K562 (cell line): ENCODE measurements around the gene ATG13. TPM values are rescaled to one million over a fixed set of nuclear protein-coding genes. Genes with fewer than 3 reads are reported as not detected.

Experiments
- CBX1 ChIP-seq: sonication (generic); IDR thresholded peaks from 2 replicates; pipeline ENCODE4 v1.6.1; 2016; ENCODE audit warnings: antibody characterized with exemption, low read depth, mild to moderate bottlenecking
- CC2D1A ChIP-seq: fragments of 450-650 bp; IDR thresholded peaks from 2 replicates; pipeline ENCODE4 v1.6.1; 2017; ENCODE audit warnings: mild to moderate bottlenecking
- CREB1 ChIP-seq, 2 experiments: sonication (generic) in 1 of 2; formaldehyde crosslinking in 1 of 2; IDR thresholded peaks; 2 replicates each; pipeline versions ENCODE4 v1.6.1 to v1.8.0; 2012 to 2022; ENCODE audit warnings: inconsistent platforms in 1 of 2, mild to moderate bottlenecking in 1 of 2, missing genetic modification reagents in 1 of 2, moderate library complexity in 1 of 2
- CXXC5 ChIP-seq: fragments of 250-450 bp; sonication (Bioruptor Pico); IDR thresholded peaks from 2 replicates; pipeline ENCODE4 v1.8.0; 2022; ENCODE audit warnings: inconsistent platforms, mild to moderate bottlenecking, moderate library complexity
- LEF1 ChIP-seq: fragments of 450-650 bp; IDR thresholded peaks from 2 replicates; pipeline ENCODE4 v1.6.1; 2016; ENCODE audit warnings: mild to moderate bottlenecking
- MAZ ChIP-seq, 2 experiments: fragments of 450-650 bp in 1 of 2; sonication (generic) in 1 of 2; formaldehyde crosslinking; IDR thresholded peaks in 1 of 2; conservative IDR thresholded peaks in 1 of 2; 2 replicates each; pipeline versions ENCODE4 v1.4.0 to v1.5.0; 2020; ENCODE audit warnings: mild to moderate bottlenecking in 1 of 2, missing genetic modification reagents in 1 of 2
- MIER1 ChIP-seq: fragments of 450-650 bp; IDR thresholded peaks from 2 replicates; pipeline ENCODE4 v1.6.1; 2016; ENCODE audit warnings: antibody characterized with exemption, mild to moderate bottlenecking, low read depth
- NFE2L1 ChIP-seq: fragments of 450-650 bp; IDR thresholded peaks from 2 replicates; pipeline ENCODE4 v1.6.1; 2016; ENCODE audit warnings: missing genetic modification characterization, low read depth, mild to moderate bottlenecking, missing compliant biosample characterization, moderate library complexity, borderline replicate concordance
- POLR3A ChIP-seq: IDR thresholded peaks from 2 replicates; pipeline ENCODE4 v1.6.1; 2011; ENCODE audit warnings: borderline replicate concordance, mild to moderate bottlenecking, moderate library complexity; ENCODE audit not compliant: insufficient read length, insufficient read depth; ENCODE audit errors: extremely low read depth
- SIRT6 ChIP-seq: IDR thresholded peaks from one replicate; pipeline ENCODE4 v1.6.1; 2012; ENCODE audit warnings: low read depth, mild to moderate bottlenecking, control low read depth, inconsistent platforms, low read length, moderate library complexity
- ZBTB7A ChIP-seq: IDR thresholded peaks from 2 replicates; pipeline ENCODE4 v1.6.1; 2011; ENCODE audit warnings: low read depth, mild to moderate bottlenecking, low read length, moderate library complexity, borderline replicate concordance; ENCODE audit not compliant: control insufficient read depth
- ZKSCAN3 ChIP-seq: fragments of 250-450 bp; sonication (Bioruptor Pico); IDR thresholded peaks from 2 replicates; pipeline ENCODE4 v1.4.0; 2020
- ZNF274 ChIP-seq: IDR thresholded peaks from 2 replicates; pipeline ENCODE4 v1.6.1; 2011; ENCODE audit warnings: low read depth, mild to moderate bottlenecking, low read length, moderate library complexity, borderline replicate concordance
- ZNF586 ChIP-seq: fragments of 450-650 bp; formaldehyde crosslinking; conservative IDR thresholded peaks from 2 replicates; pipeline ENCODE4 v1.4.0; 2020; ENCODE audit warnings: mild to moderate bottlenecking, moderate library complexity
- ZSCAN32 ChIP-seq: fragments of 450-650 bp; formaldehyde crosslinking; IDR thresholded peaks from 2 replicates; pipeline ENCODE4 v1.4.0; 2020; ENCODE audit warnings: mild to moderate bottlenecking, moderate library complexity
- polyA plus RNA-seq, 8 experiments: library from polyadenylated mRNA; depleted of rRNA in 4 of 8; stranded (reverse) in 5 of 8; unstranded in 3 of 8; fragments of >200 nt; fragmentation: Nextera tagmentation in 2 of 8; fragmentation: Illumina TruSeq in 1 of 8; extraction: Ambion mirVana in 2 of 8; extraction: Trizol in 1 of 8; gene quantifications; 2 replicates each; pipeline versions ENCODE4 v1.2.1 to v1.2.3, GENCODE V29; 2011 to 2014; ENCODE audit warnings: inconsistent platforms in 1 of 8, missing spikeins in 1 of 8
- total RNA-seq, 7 experiments: library from RNA; depleted of rRNA in 6 of 7; stranded (reverse); fragments of >200 nt in 6 of 7; fragmentation: Illumina TruSeq in 2 of 7; extraction: Trizol in 2 of 7; gene quantifications; 2 replicates each; pipeline versions ENCODE4 v1.2.1 to v1.2.3, GENCODE V29; 2011 to 2021; ENCODE audit warnings: low replicate concordance in 1 of 7
- TF ChIP-seq, protein P1 (sequence below): fragments of 250-450 bp; sonication (Bioruptor Pico); IDR thresholded peaks from 2 replicates; pipeline ENCODE4 v1.5.0; 2022; ENCODE audit warnings: mild to moderate bottlenecking
- TF ChIP-seq, protein P2 (sequence below): fragments of 250-450 bp; sonication (Bioruptor Pico); IDR thresholded peaks from 2 replicates; pipeline ENCODE4 v1.4.0; 2020
- TF ChIP-seq, protein P3 (sequence below): fragments of 250-450 bp; sonication (Bioruptor Pico); IDR thresholded peaks from 2 replicates; pipeline ENCODE4 v1.9.0; 2021; ENCODE audit warnings: mild to moderate bottlenecking
- TF ChIP-seq, protein P4 (sequence below): sonication (generic); formaldehyde crosslinking; IDR thresholded peaks from 2 replicates; pipeline ENCODE4 v1.8.0; 2023; ENCODE audit warnings: mild to moderate bottlenecking, missing genetic modification reagents

The ATG13 gene
- total and polyA plus RNA-seq, 9 of the 15 experiments (the other 6 are each of a cell fraction or from before 2014, with no cell fraction given): 13.1 to 61.5 (median 36.5) TPM

DNA sequence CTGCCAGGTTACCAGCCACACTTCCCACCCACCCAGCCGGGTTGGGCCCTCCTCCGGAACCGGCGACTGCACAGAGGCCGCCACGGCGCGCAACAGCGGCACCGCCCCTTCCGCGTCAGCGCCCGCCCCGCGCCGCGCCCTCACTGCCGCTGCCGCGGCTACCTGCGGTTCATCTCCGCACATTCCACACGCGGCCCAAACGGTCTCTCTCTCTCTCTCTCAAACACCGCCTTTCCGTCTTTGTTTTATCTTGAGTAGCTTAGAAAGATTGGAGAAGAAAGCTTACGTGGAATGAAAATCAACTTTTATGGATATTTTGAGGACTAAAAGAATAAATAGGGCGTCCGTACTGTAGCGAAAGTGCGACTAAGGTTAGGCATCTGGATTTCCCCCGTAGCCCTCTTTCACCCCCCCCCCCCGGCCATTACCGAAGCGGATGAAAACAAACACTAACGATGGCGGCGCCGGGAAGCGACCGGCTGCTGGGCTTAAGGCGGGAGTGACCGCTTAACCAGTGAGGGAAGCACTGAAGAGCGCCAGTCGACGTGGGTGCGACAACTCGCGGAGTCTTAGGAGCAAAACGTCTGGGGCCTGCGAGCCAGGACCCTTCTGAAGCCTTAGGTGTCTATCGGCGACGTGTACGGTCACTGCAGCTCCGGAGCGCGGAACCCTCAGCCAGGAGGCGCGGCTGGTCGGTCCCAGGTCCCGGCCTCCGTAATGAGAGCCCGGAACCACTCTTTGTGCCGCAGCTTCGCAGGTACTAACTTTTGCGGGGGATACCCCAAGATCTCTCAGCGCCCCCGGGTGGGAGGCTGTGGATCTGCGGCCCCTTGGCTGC is at the start of gene ATG13, which contains the start of gene HARBI1 (continued):
- TF ChIP-seq, protein P1, sequence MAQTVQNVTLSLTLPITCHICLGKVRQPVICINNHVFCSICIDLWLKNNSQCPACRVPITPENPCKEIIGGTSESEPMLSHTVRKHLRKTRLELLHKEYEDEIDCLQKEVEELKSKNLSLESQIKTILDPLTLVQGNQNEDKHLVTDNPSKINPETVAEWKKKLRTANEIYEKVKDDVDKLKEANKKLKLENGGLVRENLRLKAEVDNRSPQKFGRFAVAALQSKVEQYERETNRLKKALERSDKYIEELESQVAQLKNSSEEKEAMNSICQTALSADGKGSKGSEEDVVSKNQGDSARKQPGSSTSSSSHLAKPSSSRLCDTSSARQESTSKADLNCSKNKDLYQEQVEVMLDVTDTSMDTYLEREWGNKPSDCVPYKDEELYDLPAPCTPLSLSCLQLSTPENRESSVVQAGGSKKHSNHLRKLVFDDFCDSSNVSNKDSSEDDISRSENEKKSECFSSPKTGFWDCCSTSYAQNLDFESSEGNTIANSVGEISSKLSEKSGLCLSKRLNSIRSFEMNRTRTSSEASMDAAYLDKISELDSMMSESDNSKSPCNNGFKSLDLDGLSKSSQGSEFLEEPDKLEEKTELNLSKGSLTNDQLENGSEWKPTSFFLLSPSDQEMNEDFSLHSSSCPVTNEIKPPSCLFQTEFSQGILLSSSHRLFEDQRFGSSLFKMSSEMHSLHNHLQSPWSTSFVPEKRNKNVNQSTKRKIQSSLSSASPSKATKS (CRISPR knock-in tag): no peak
- TF ChIP-seq ZNF274 (no peak), MAZ (CRISPR knock-in tag; conservative IDR thresholded peaks at IDR 0.05 in 1 of 2, IDR thresholded peaks at IDR 0.05 in 1 of 2) (peak in 1 of 2 experiments; percentile 66), CC2D1A (no peak; the same call in 1 of the 2 replicates), ZKSCAN3 (CRISPR knock-in tag) (no peak), CBX1 (0 out of 2 replicates have a peak, but pooled peaks have one; percentile 19), ZSCAN32 (no peak), POLR3A (no peak), MIER1 (no peak), ZNF586 (CRISPR knock-in tag) (no peak), NFE2L1 (tag) (no peak), SIRT6 (no peak), CXXC5 (CRISPR knock-in tag) (peak; percentile 95), CREB1 (IDR thresholded peaks at IDR 0.05) (peak; percentile 80), CREB1 (CRISPR knock-in tag; IDR thresholded peaks at IDR 0.05) (peak; percentile 83), LEF1 (no peak), ZBTB7A (peak; percentile 86)
- TF ChIP-seq, protein P2, sequence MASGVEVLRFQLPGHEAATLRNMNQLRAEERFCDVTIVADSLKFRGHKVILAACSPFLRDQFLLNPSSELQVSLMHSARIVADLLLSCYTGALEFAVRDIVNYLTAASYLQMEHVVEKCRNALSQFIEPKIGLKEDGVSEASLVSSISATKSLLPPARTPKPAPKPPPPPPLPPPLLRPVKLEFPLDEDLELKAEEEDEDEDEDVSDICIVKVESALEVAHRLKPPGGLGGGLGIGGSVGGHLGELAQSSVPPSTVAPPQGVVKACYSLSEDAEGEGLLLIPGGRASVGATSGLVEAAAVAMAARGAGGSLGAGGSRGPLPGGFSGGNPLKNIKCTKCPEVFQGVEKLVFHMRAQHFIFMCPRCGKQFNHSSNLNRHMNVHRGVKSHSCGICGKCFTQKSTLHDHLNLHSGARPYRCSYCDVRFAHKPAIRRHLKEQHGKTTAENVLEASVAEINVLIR (CRISPR knock-in tag): peak; percentile 69
- TF ChIP-seq, protein P3, sequence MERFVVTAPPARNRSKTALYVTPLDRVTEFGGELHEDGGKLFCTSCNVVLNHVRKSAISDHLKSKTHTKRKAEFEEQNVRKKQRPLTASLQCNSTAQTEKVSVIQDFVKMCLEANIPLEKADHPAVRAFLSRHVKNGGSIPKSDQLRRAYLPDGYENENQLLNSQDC (CRISPR knock-in tag): peak; percentile 86; the same call in 1 of the 2 replicates
- TF ChIP-seq, protein P4, sequence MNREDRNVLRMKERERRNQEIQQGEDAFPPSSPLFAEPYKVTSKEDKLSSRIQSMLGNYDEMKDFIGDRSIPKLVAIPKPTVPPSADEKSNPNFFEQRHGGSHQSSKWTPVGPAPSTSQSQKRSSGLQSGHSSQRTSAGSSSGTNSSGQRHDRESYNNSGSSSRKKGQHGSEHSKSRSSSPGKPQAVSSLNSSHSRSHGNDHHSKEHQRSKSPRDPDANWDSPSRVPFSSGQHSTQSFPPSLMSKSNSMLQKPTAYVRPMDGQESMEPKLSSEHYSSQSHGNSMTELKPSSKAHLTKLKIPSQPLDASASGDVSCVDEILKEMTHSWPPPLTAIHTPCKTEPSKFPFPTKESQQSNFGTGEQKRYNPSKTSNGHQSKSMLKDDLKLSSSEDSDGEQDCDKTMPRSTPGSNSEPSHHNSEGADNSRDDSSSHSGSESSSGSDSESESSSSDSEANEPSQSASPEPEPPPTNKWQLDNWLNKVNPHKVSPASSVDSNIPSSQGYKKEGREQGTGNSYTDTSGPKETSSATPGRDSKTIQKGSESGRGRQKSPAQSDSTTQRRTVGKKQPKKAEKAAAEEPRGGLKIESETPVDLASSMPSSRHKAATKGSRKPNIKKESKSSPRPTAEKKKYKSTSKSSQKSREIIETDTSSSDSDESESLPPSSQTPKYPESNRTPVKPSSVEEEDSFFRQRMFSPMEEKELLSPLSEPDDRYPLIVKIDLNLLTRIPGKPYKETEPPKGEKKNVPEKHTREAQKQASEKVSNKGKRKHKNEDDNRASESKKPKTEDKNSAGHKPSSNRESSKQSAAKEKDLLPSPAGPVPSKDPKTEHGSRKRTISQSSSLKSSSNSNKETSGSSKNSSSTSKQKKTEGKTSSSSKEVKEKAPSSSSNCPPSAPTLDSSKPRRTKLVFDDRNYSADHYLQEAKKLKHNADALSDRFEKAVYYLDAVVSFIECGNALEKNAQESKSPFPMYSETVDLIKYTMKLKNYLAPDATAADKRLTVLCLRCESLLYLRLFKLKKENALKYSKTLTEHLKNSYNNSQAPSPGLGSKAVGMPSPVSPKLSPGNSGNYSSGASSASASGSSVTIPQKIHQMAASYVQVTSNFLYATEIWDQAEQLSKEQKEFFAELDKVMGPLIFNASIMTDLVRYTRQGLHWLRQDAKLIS (CRISPR knock-in tag): peak; percentile 71; the same call in 1 of the 2 replicates
